Testis (tissue), 3 donors: ENCODE results near the gene TRPC4AP. TPM values are rescaled to one million over a fixed set of nuclear protein-coding genes. Genes with fewer than 3 reads are reported as not detected.

Experiments used
- DNase-seq: peaks from one replicate; pipeline ENCODE4 v3.0.0-alpha.2; 2019
- H3K27ac ChIP-seq, 2 donors: fragments of 200-600 bp; sonication (generic); one replicate each; pipeline ENCODE4 v1.5.1; 2019
- H3K27me3 ChIP-seq: fragments of 200-600 bp; sonication (generic); one replicate; pipeline ENCODE4 v1.5.1; 2019
- H3K36me3 ChIP-seq: fragments of 200-600 bp; sonication (generic); one replicate; pipeline ENCODE4 v1.5.1; 2017; ENCODE audit warnings: low read depth; ENCODE audit errors: missing control alignments
- H3K4me1 ChIP-seq: fragments of 200-600 bp; sonication (generic); one replicate; pipeline ENCODE4 v1.5.1; 2019
- H3K4me3 ChIP-seq, 2 donors: fragments of 200-600 bp; sonication (generic); one replicate each; pipeline ENCODE4 v1.5.1; 2017 to 2019
- H3K9me3 ChIP-seq: fragments of 200-600 bp; sonication (generic); one replicate; pipeline ENCODE4 v1.5.1; 2017
- POLR2A ChIP-seq: fragments of 450-650 bp; IDR thresholded peaks from one replicate; pipeline ENCODE4 v1.6.1; 2017; ENCODE audit warnings: antibody characterized with exemption, mild to moderate bottlenecking, moderate library complexity
- WGBS, 2 donors: methylation state at CpG; one replicate each; pipeline ENCODE4 v1.1.5; 2018; 5-methylcytosine and 5-hydroxymethylcytosine counted together
- intact Hi-C: fragments of 100-400 bp; cut with DNase I; formaldehyde crosslinking; loops from one replicate; pipeline ENCODE4 v1.15.1; 2023; ENCODE audit warnings: low total_unique reads
- polyA plus RNA-seq: library from polyadenylated mRNA; stranded (reverse); fragments of 350-450 nt; fragmentation: Illumina TruSeq; extraction: RNeasy Lipid Tissue Mini Kit (QIAGEN cat#74804); gene quantifications from one replicate; pipeline ENCODE4 v1.2.3, GENCODE V29; 2014; ENCODE audit warnings: low read depth, low replicate concordance; ENCODE audit not compliant: insufficient read depth
- total RNA-seq, 2 donors: library from RNA; depleted of rRNA; stranded (reverse); fragments of >200 nt; gene quantifications; one replicate each; pipeline ENCODE4 v1.2.3, GENCODE V29; 2016
- TF ChIP-seq, protein P1 (sequence below), 3 experiments: fragments of 450-650 bp in 2 of 3; fragments of 200-600 bp in 1 of 3; sonication (generic) in 1 of 3; IDR thresholded peaks; one replicate each; pipeline ENCODE4 v1.5.1; 2016 to 2019; ENCODE audit warnings: antibody characterized with exemption in 3 of 3, mild to moderate bottlenecking in 2 of 3, moderate library complexity in 1 of 3

The TRPC4AP gene
- total and polyA plus RNA-seq, 3 donors from 2014 or later: 68.8 to 78.4 (median 76.6) TPM

GRCh38 chr20:35133735-35134134, 41.1 kb upstream of the TRPC4AP start:
- H3K4me3 ChIP-seq: no peak overlapping the region
- DNase-seq: no peak
- intact Hi-C loops: no loop called here
- WGBS, 2 donors: 82 to 83% methylated on average over 5 of the region's 5 CpGs
- H3K9me3 ChIP-seq: no peaks in the 10 kb centered on the region
- no peaks in the 10 kb centered on the region for H3K36me3 ChIP-seq
- TF ChIP-seq, protein P1, sequence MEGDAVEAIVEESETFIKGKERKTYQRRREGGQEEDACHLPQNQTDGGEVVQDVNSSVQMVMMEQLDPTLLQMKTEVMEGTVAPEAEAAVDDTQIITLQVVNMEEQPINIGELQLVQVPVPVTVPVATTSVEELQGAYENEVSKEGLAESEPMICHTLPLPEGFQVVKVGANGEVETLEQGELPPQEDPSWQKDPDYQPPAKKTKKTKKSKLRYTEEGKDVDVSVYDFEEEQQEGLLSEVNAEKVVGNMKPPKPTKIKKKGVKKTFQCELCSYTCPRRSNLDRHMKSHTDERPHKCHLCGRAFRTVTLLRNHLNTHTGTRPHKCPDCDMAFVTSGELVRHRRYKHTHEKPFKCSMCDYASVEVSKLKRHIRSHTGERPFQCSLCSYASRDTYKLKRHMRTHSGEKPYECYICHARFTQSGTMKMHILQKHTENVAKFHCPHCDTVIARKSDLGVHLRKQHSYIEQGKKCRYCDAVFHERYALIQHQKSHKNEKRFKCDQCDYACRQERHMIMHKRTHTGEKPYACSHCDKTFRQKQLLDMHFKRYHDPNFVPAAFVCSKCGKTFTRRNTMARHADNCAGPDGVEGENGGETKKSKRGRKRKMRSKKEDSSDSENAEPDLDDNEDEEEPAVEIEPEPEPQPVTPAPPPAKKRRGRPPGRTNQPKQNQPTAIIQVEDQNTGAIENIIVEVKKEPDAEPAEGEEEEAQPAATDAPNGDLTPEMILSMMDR (IDR thresholded peaks at IDR 0.05): no peak
- TF ChIP-seq POLR2A: no peak
- no peaks in the 10 kb centered on the region for H3K27me3 ChIP-seq
- H3K27ac ChIP-seq: peak overlapping the region in 1 of 2 donors; percentile 73
- H3K4me1 ChIP-seq: peaks cover 13% of the 10 kb centered on the region

- Histone ChIP-seq H3K36me3 (no peaks in the 10 kb centered on the region), H3K9me3 (no peaks in the 10 kb centered on the region), H3K4me1 (peaks cover 13% of the 10 kb centered on the region), H3K27me3 (no peaks in the 10 kb centered on the region), H3K27ac (no peak overlapping the region), H3K4me3 (no peak overlapping the region)
- intact Hi-C loops: no loop called here
- DNase-seq: no peak
- TF ChIP-seq POLR2A: no peak
- TF ChIP-seq, protein P1 (IDR thresholded peaks at IDR 0.05): no peak
- 81 to 92% methylated on average over 5 of the region's 5 CpGs for WGBS, 2 donors
These were observed 40.4 kb upstream of the TRPC4AP start for GRCh38 chr20:35133031-35133430.

DNA sequence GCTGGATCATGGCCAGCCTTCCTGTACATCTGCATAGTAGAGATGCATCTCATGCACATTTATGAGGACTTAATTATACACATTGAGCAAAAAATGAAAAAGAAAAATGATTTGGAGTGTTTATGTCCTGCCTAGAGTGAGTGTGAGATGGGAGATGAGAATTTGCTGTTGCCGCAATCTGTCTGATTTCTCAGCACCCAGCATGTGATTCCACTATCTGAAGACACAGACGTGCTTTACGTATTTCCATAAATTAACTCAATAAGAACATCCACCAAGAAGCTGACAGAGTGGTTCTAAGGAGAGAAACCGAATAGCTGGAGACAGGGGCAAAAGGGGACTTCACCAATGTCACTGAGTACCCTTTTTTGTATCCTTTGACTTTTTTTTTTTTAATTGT, 39.3 kb upstream of the TRPC4AP start:
- Histone ChIP-seq H3K36me3 (no peaks in the 10 kb centered on the region), H3K4me1 (peaks cover 13% of the 10 kb centered on the region), H3K9me3 (no peaks in the 10 kb centered on the region), H3K27me3 (no peaks in the 10 kb centered on the region), H3K27ac (no peak overlapping the region), H3K4me3 (no peak overlapping the region)
- WGBS, 2 donors: 84 to 86% methylated on average over 4 of the region's 4 CpGs
- intact Hi-C loops: no loop called here
- DNase-seq: no peak
- TF ChIP-seq, protein P1 (IDR thresholded peaks at IDR 0.05): no peak
- no peak for TF ChIP-seq POLR2A

DNA sequence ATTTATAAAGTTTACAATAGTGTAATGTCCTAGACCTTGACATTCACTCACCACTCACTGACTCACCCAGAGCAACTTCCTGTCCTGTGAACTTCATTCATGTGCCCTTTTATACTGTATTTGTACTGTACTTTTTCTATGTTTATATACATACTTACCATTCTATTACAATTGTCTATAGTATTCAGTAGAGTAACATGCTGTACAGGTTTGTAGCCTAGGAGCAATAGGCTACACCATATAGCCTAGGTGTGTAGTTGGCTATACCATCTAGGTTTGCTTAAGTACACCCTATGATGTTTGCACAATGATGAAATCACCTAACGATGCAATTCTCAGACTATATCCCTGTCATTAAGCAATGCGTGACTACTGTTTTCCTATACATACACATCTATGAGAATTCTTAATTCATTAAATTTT, 37.1 kb upstream of the TRPC4AP start:
- H3K4me1 ChIP-seq: peaks cover 6% of the 10 kb centered on the region
- H3K27me3 ChIP-seq: no peaks in the 10 kb centered on the region
- no peak overlapping the region for H3K4me3 ChIP-seq
- intact Hi-C loops: no loop called here
- 93 to 96% methylated on average over 2 of the region's 2 CpGs for WGBS, 2 donors
- TF ChIP-seq, protein P1 (IDR thresholded peaks at IDR 0.05): no peak
- TF ChIP-seq POLR2A: no peak
- H3K9me3 ChIP-seq: no peaks in the 10 kb centered on the region
- DNase-seq: no peak
- no peaks in the 10 kb centered on the region for H3K36me3 ChIP-seq
- H3K27ac ChIP-seq: no peak overlapping the region

- Histone ChIP-seq H3K36me3 (no peaks in the 10 kb centered on the region), H3K9me3 (no peaks in the 10 kb centered on the region), H3K27ac (no peak overlapping the region), H3K27me3 (no peaks in the 10 kb centered on the region), H3K4me3 (no peak overlapping the region), H3K4me1 (no peaks in the 10 kb centered on the region)
- DNase-seq: no peak
- intact Hi-C loops: no loop called here
- TF ChIP-seq, protein P1 (IDR thresholded peaks at IDR 0.05): no peak
- no peak for TF ChIP-seq POLR2A
- 88 to 90% methylated on average over 5 of the region's 5 CpGs for WGBS, 2 donors
These were observed 33.1 kb upstream of the TRPC4AP start for GRCh38 chr20:35125753-35126152.
